Measurements from ENCODE around the gene HIBADH. TPM values are rescaled to one million over a fixed set of nuclear protein-coding genes. Genes with fewer than 3 reads are reported as not detected.

The HIBADH gene
- total RNA-seq, 2 experiments from 2014 or later: 19.2 to 24.0 TPM

DNA sequence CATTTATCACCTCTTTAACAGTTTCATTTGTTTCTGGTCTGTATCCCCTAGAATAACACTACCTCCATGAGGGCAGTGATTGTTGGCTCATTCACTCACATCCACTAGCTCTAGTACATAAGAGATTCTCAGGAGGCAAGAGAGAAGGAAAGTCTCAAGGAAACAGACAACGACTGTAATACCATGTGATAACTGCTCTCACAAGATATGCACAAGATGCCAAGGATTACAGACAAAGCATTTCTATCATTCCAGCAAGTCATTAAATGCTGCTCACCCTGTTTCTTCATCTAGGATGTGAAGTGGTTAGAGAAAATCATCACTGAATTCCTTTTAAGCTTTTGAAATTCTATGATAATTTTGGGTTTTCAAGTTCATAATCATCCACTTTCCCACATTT, 115.3 kb downstream of the HIBADH start:
- intact Hi-C loops (cut with micrococcal nuclease; ENCODE audit: unreplicated experiment): no loop called here
- H3K4me1 ChIP-seq (ENCODE audit: insufficient read depth, low read length, poor library complexity, severe bottlenecking): no peaks in the 10 kb centered on the region
- H4K20me1 ChIP-seq (ENCODE audit: insufficient read depth, low read length): no peaks in the 10 kb centered on the region
- H3K9me3 ChIP-seq (ENCODE audit: low read length): no peaks in the 10 kb centered on the region
- H3K36me3 ChIP-seq (ENCODE audit: insufficient read depth, low read length): no peaks in the 10 kb centered on the region
- H3K4me2 ChIP-seq (ENCODE audit: low read length): no peak overlapping the region
- no peaks in the 10 kb centered on the region; the same call in 1 of the 2 replicates for H3K79me2 ChIP-seq (ENCODE audit: insufficient read depth, low read depth, low read length)
- H3K27ac ChIP-seq (ENCODE audit: low read depth, low read length, poor library complexity, severe bottlenecking): no peak overlapping the region
- no peak for DNase-seq (ENCODE audit: low spot score)
- BruUV-seq (replicated peaks): no TSS peak
- no peak overlapping the region for H3K4me3 ChIP-seq (ENCODE audit: low read depth, low read length, poor library complexity, severe bottlenecking)
- CTCF ChIA-PET (ENCODE audit: unreplicated experiment): no interaction called here
- POLR2A ChIA-PET: interaction anchor here (0.6 kb wide), 1 partner anchor 10 kb away, joined by 3 read pairs; no protein-coding TSS in a partner anchor
- no peak overlapping the region for H2AFZ ChIP-seq (ENCODE audit: low read length)
- no peaks in the 10 kb centered on the region for H3K9me2 ChIP-seq (ENCODE audit: insufficient read depth, low read length)
- no peak for TF ChIP-seq EZH2phosphoT487 (IDR thresholded peaks at IDR 0.05; ENCODE audit: borderline replicate concordance, low read depth, low read length)
- TF ChIP-seq, protein P1, sequence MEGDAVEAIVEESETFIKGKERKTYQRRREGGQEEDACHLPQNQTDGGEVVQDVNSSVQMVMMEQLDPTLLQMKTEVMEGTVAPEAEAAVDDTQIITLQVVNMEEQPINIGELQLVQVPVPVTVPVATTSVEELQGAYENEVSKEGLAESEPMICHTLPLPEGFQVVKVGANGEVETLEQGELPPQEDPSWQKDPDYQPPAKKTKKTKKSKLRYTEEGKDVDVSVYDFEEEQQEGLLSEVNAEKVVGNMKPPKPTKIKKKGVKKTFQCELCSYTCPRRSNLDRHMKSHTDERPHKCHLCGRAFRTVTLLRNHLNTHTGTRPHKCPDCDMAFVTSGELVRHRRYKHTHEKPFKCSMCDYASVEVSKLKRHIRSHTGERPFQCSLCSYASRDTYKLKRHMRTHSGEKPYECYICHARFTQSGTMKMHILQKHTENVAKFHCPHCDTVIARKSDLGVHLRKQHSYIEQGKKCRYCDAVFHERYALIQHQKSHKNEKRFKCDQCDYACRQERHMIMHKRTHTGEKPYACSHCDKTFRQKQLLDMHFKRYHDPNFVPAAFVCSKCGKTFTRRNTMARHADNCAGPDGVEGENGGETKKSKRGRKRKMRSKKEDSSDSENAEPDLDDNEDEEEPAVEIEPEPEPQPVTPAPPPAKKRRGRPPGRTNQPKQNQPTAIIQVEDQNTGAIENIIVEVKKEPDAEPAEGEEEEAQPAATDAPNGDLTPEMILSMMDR (conservative IDR thresholded peaks at IDR 0.05; ENCODE audit: low read length): no peak

- Histone ChIP-seq H3K9me2 (ENCODE audit: insufficient read depth, low read length) (no peaks in the 10 kb centered on the region), H3K79me2 (ENCODE audit: insufficient read depth, low read depth, low read length) (no peaks in the 10 kb centered on the region; the same call in 1 of the 2 replicates), H3K4me3 (ENCODE audit: low read depth, low read length, poor library complexity, severe bottlenecking) (no peak overlapping the region), H3K27ac (ENCODE audit: low read depth, low read length, poor library complexity, severe bottlenecking) (no peak overlapping the region), H2AFZ (ENCODE audit: low read length) (no peak overlapping the region), H3K4me1 (ENCODE audit: insufficient read depth, low read length, poor library complexity, severe bottlenecking) (no peaks in the 10 kb centered on the region), H3K4me2 (ENCODE audit: low read length) (no peak overlapping the region), H3K36me3 (ENCODE audit: insufficient read depth, low read length) (peaks cover 2% of the 10 kb centered on the region), H3K9me3 (ENCODE audit: low read length) (no peaks in the 10 kb centered on the region), H4K20me1 (ENCODE audit: insufficient read depth, low read length) (no peaks in the 10 kb centered on the region)
- BruUV-seq (replicated peaks): no TSS peak
- CTCF ChIA-PET (ENCODE audit: unreplicated experiment): no interaction called here
- no peak for DNase-seq (ENCODE audit: low spot score)
- POLR2A ChIA-PET: interaction anchor here (0.6 kb wide), 1 partner anchor 9 kb away, joined by 3 read pairs; no protein-coding TSS in a partner anchor
- TF ChIP-seq EZH2phosphoT487 (IDR thresholded peaks at IDR 0.05; ENCODE audit: borderline replicate concordance, low read depth, low read length): no peak
- TF ChIP-seq, protein P1 (conservative IDR thresholded peaks at IDR 0.05; ENCODE audit: low read length): no peak
- intact Hi-C loops (cut with micrococcal nuclease; ENCODE audit: unreplicated experiment): no loop called here
These were observed 116.1 kb downstream of the HIBADH start for GRCh38 chr7:27546610-27547009.

- POLR2A ChIA-PET: interaction anchor here (1.4 kb wide), 1 partner anchor 18 kb away, joined by 5 read pairs; no protein-coding TSS in a partner anchor
- no peaks in the 10 kb centered on the region for H3K9me3 ChIP-seq (ENCODE audit: low read length)
- no peaks in the 10 kb centered on the region for H3K9me2 ChIP-seq (ENCODE audit: insufficient read depth, low read length)
- H2AFZ ChIP-seq (ENCODE audit: low read length): no peak overlapping the region
- TF ChIP-seq, protein P1 (conservative IDR thresholded peaks at IDR 0.05; ENCODE audit: low read length): no peak
- no peak for TF ChIP-seq EZH2phosphoT487 (IDR thresholded peaks at IDR 0.05; ENCODE audit: borderline replicate concordance, low read depth, low read length)
- H3K79me2 ChIP-seq (ENCODE audit: insufficient read depth, low read depth, low read length): no peaks in the 10 kb centered on the region
- no peaks in the 10 kb centered on the region for H3K4me1 ChIP-seq (ENCODE audit: insufficient read depth, low read length, poor library complexity, severe bottlenecking)
- no peak overlapping the region for H3K4me3 ChIP-seq (ENCODE audit: low read depth, low read length, poor library complexity, severe bottlenecking)
- H3K27ac ChIP-seq (ENCODE audit: low read depth, low read length, poor library complexity, severe bottlenecking): no peak overlapping the region
- intact Hi-C loops (cut with micrococcal nuclease; ENCODE audit: unreplicated experiment): no loop called here
- BruUV-seq (replicated peaks): no TSS peak
- DNase-seq (ENCODE audit: low spot score): no peak
- H3K4me2 ChIP-seq (ENCODE audit: low read length): no peak overlapping the region
- H3K36me3 ChIP-seq (ENCODE audit: insufficient read depth, low read length): peaks cover 5% of the 10 kb centered on the region
- H4K20me1 ChIP-seq (ENCODE audit: insufficient read depth, low read length): no peaks in the 10 kb centered on the region
- CTCF ChIA-PET (ENCODE audit: unreplicated experiment): no interaction called here
These were observed 126.9 kb downstream of the HIBADH start for GRCh38 chr7:27535795-27536194.
